ENCODE results near the gene SLC25A47. TPM values are rescaled to one million over a fixed set of nuclear protein-coding genes. Genes with fewer than 3 reads are reported as not detected.
A peak's percentile ranks its signal among the peaks of the same experiment; 100 is the strongest.

The SLC25A47 gene
- total and polyA plus RNA-seq, 8 donors, result 0.73 TPM; not detected in 7

DNA sequence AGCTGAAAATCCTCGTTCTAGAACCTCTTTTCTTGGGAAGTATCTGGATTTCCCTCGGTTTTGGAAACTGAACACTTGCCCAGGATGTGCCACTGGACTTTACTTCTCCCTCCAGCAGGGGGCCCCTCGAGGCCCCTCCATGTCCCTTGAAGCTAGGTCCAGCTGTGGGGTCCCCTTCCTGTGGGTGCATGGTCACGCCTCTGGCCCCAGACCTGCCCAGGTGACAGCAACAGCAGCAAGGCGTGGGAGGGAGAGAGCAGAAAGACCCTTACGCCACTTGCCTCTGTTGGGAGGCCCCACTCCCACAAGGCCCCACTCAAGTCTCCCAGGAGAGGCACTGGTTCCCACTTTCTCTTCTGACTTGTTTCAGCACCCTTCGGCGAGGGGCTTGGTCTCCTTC is 20.0 kb upstream of the SLC25A47 start:
- Histone ChIP-seq H3K9me3 (no peaks in the 10 kb centered on the region), H3K4me1 (peaks cover 42 to 64% (median 60%) of the 10 kb centered on the region in 4 donors), H3K4me3 (no peak overlapping the region), H3K36me3 (peaks cover 0 to 12% (median 6%) of the 10 kb centered on the region in 4 donors), H3K27me3 (no peaks in the 10 kb centered on the region), H3K27ac (peak overlapping the region in 3 of 5 donors; percentile 9 to 38 (median 20))
- WGBS, 5 donors, result 53 to 67% (median 60%) methylated on average over 6 to 8 of the region's 8 CpGs
- no peak for TF ChIP-seq EP300 (IDR thresholded peaks at IDR 0.05)
- TF ChIP-seq, protein P1, sequence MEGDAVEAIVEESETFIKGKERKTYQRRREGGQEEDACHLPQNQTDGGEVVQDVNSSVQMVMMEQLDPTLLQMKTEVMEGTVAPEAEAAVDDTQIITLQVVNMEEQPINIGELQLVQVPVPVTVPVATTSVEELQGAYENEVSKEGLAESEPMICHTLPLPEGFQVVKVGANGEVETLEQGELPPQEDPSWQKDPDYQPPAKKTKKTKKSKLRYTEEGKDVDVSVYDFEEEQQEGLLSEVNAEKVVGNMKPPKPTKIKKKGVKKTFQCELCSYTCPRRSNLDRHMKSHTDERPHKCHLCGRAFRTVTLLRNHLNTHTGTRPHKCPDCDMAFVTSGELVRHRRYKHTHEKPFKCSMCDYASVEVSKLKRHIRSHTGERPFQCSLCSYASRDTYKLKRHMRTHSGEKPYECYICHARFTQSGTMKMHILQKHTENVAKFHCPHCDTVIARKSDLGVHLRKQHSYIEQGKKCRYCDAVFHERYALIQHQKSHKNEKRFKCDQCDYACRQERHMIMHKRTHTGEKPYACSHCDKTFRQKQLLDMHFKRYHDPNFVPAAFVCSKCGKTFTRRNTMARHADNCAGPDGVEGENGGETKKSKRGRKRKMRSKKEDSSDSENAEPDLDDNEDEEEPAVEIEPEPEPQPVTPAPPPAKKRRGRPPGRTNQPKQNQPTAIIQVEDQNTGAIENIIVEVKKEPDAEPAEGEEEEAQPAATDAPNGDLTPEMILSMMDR (IDR thresholded peaks at IDR 0.05), result peak in 4 of 7 experiments; percentile 22 to 46 (median 34)
- DNase-seq, result peak in 1 of 2 donors; percentile 44
- intact Hi-C loops (cut with DNase I; ENCODE audit: low total_unique reads), result no loop called here

DNA sequence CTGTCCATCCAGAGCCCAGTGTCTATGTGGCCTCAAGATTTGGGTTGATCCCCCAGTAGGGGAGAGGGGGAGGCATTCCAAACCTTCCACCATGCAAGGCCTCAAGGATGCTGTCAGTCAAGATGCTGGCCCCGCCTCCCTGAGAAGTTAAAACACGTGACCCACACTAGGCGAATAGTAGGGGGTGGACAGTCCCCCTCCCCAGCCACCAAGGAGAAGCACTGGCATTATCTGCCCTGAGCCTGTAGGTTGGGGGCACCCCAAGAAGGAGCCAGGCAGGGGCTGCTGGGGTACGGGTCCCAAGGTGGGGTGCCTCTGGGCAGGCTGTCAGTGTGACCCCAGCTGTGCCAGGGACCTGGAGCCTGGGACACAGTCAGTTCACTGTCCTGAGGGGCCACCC is 19.2 kb upstream of the SLC25A47 start:
- TF ChIP-seq POLR2A (IDR thresholded peaks at IDR 0.05), result no peak
- no peak for TF ChIP-seq EP300 (IDR thresholded peaks at IDR 0.05)
- TF ChIP-seq POLR2AphosphoS5 (IDR thresholded peaks at IDR 0.05), result no peak
- TF ChIP-seq, protein P1 (IDR thresholded peaks at IDR 0.05), result no peak
- no peaks in the 10 kb centered on the region for H3K27me3 ChIP-seq
- no peak for DNase-seq
- WGBS, 5 donors, result 44 to 63% (median 57%) methylated on average over 3 to 4 of the region's 4 CpGs
- no peaks in the 10 kb centered on the region for H3K9me3 ChIP-seq
- peak overlapping the region in 1 of 4 donors; percentile 86 for H3K4me3 ChIP-seq
- H3K4me1 ChIP-seq, result peaks cover 42 to 65% (median 62%) of the 10 kb centered on the region in 4 donors
- H3K36me3 ChIP-seq, result peaks cover 0 to 5% (median under 1%) of the 10 kb centered on the region in 4 donors
- H3K27ac ChIP-seq, result peak overlapping the region in 4 of 5 donors; percentile 86 to 91 (median 88)
- intact Hi-C loops (cut with DNase I; ENCODE audit: low total_unique reads), result no loop called here

DNA sequence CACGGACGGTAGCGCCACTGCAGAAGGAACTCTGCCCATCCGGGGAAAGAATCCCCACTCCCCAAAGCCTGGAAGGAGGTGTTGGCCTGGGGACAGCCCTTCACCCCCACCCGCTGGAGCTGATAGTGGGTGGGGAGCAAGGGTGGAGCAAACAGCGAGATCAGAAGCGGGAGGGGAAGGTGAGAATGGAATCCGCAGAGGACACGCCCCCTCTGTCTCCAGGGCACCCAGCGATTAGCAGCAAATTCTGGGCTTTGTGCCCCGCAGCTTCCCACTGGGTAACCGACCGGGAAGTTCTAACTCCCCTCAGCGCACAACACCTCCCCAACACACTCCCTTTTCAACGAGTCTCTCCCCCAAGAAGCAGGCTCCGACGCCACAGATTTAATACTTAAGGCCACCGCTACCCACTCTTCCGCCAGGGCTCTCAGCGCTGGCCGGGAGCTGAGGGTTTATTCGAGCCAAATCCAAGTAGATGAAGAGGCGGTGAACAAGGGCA is 18.3 kb upstream of the SLC25A47 start:
- H3K27ac ChIP-seq, result peak overlapping the region; percentile 84 to 91 (median 86)
- intact Hi-C loops (cut with DNase I; ENCODE audit: low total_unique reads), result no loop called here
- peak; percentile 86 to 88 for DNase-seq

DNA sequence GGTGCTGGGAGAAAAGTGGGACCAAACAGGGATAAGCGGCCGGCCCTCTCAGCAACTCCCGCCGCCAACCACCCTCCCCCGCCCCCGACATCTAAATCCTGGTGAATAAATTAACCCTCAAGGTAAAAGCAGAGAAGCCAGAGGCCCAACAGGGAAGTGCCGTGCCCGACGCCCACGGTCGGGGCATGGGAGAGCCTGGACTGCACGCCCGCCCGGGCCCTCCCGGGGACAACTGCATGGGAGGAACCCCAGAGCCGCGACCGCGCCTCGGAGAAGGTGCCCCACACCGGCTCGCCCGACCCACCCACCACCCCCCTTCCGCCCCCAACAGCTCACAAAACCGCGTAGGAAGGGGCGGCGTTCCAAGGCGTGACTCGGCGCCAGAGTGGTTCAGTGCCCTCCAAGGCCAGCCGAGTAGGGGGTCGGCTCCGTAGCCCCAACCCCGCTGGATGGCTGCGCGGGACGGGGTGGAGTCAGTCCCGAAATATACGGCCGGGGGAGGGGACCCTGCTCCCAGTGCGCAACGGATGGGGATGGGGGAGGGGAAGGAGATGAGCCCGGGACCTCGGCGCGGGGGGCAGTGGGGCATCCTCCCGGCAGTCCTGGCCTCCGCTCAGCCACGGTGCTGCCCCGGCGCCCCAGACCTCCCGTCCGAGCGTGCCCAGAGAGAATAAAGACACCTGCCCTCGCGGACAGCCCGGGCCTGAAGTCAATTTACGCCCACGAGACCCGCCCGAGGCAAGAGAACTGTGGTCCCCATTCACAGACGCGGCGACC is 17.6 kb upstream of the SLC25A47 start:
- Histone ChIP-seq H3K4me3 (peak overlapping the region; percentile 75 to 89 (median 85)), H3K27me3 (no peaks in the 10 kb centered on the region), H3K9me3 (no peaks in the 10 kb centered on the region), H3K4me1 (peaks cover 42 to 65% (median 61%) of the 10 kb centered on the region in 4 donors), H3K27ac (peak overlapping the region; percentile 84 to 91 (median 86)), H3K36me3 (no peaks in the 10 kb centered on the region)
- DNase-seq, result peak; percentile 43 to 74
- intact Hi-C loops (cut with DNase I; ENCODE audit: low total_unique reads), result no loop called here
- WGBS, 5 donors, result 0 to 1% (median 1%) methylated on average over 30 to 65 of the region's 65 CpGs
- TF ChIP-seq EP300 (IDR thresholded peaks at IDR 0.05), result no peak
- TF ChIP-seq POLR2A (IDR thresholded peaks at IDR 0.05), result no peak
- TF ChIP-seq POLR2AphosphoS5 (IDR thresholded peaks at IDR 0.05), result no peak
- TF ChIP-seq, protein P1 (IDR thresholded peaks at IDR 0.05), result no peak

More for the DNA sequence above, 18.3 kb upstream of the SLC25A47 start:
- TF ChIP-seq POLR2AphosphoS5 (IDR thresholded peaks at IDR 0.05) (peak in 2 of 3 donors; percentile 37 to 76), POLR2A (IDR thresholded peaks at IDR 0.05) (no peak)
- H3K4me3 ChIP-seq, result peak overlapping the region; percentile 75 to 89 (median 85)
- no peaks in the 10 kb centered on the region for H3K9me3 ChIP-seq
- 6 to 10% (median 8%) methylated on average over 21 to 23 of the region's 23 CpGs for WGBS, 5 donors
- H3K4me1 ChIP-seq, result peaks cover 42 to 65% (median 61%) of the 10 kb centered on the region in 4 donors
- H3K27me3 ChIP-seq, result no peaks in the 10 kb centered on the region
- H3K36me3 ChIP-seq, result no peaks in the 10 kb centered on the region

Measured in stomach (tissue), 9 donors.